K562 (cell line): ENCODE data around the gene ARHGEF17. TPM values are rescaled to one million over a fixed set of nuclear protein-coding genes. Genes with fewer than 3 reads are reported as not detected.

Source experiments
- ATAC-seq: fragments of 200-7000 bp; cut with Tn5 transposase; 3 replicates; pipeline ENCODE4 v1.9.1; 2020; ENCODE audit warnings: moderate library complexity
- BruUV-seq: library from RNA; stranded (reverse); fragments of 400-500 nt; replicated peaks from 2 replicates; lab custom pipeline; 2021; lab: Mats Ljungman, UMichigan
- CTCF ChIA-PET: fragments of 300-600 bp; formaldehyde crosslinking; extraction: SDS; loops from one replicate; lab custom pipeline; 2021; ENCODE audit warnings: low intra/inter-chr PET ratio; lab: Yijun Ruan, JAX
- POLR2A ChIA-PET: fragments of 300-600, 350-650 bp; sonication (Branson Sonifier 250); formaldehyde crosslinking; extraction: SDS; loops from one replicate; lab custom pipeline; 2021; ENCODE audit warnings: antibody characterized with exemption, inconsistent platforms; lab: Yijun Ruan, JAX
- DNase-seq, 4 experiments: peaks; one replicate each; pipeline versions ENCODE4 v3.0.0 to v3.0.0-alpha.2; 2011 to 2018; ENCODE audit warnings: low spot score in 3 of 4, mixed read lengths in 3 of 4; ENCODE audit errors: extremely low read depth in 1 of 4
- FAIRE-seq: peaks from 2 replicates; lab custom pipeline; 2011; peaks lifted over from hg19 to GRCh38; lab: Jason Lieb, UNC
- H2AFZ ChIP-seq: 2 replicates; pipeline ENCODE4 v1.6.0; 2011; ENCODE audit warnings: low read depth, low read length, control low read depth, inconsistent platforms
- H3K27ac ChIP-seq: fragments of 200-600 bp; 3 replicates; pipeline ENCODE4 v1.8.0; 2011; ENCODE audit warnings: low read depth, mild to moderate bottlenecking, control low read depth, inconsistent platforms, low read length, moderate library complexity, mixed read lengths; ENCODE audit errors: extremely low read depth
- H3K27me3 ChIP-seq, 2 experiments: fragments of 300-600 bp in 1 of 2; 2 replicates in 1 of 2; 3 replicates in 1 of 2; pipeline versions ENCODE4 v1.6.0 to v1.8.0; 2011; ENCODE audit warnings: inconsistent platforms in 2 of 2, low read length in 2 of 2, mild to moderate bottlenecking in 1 of 2, mixed read lengths in 1 of 2, moderate library complexity in 1 of 2; ENCODE audit not compliant: control insufficient read depth in 2 of 2, insufficient read depth in 2 of 2
- H3K36me3 ChIP-seq: fragments of 300-600 bp; 3 replicates; pipeline ENCODE4 v1.8.0; 2011; ENCODE audit warnings: mild to moderate bottlenecking, low read length, inconsistent platforms; ENCODE audit not compliant: control insufficient read depth, insufficient read depth
- H3K4me1 ChIP-seq, 2 experiments: fragments of 200-600 bp in 1 of 2; replicated peaks in 1 of 2; 2 replicates in 1 of 2; 3 replicates in 1 of 2; pipeline versions ENCODE4 v1.5.1 to v1.8.0; 2011; ENCODE audit warnings: inconsistent platforms in 2 of 2, low read length in 2 of 2, mild to moderate bottlenecking in 1 of 2, mixed read lengths in 1 of 2, moderate library complexity in 1 of 2; ENCODE audit not compliant: control insufficient read depth in 2 of 2, insufficient read depth in 2 of 2
- H3K4me2 ChIP-seq: 2 replicates; pipeline ENCODE4 v1.6.1; 2011; ENCODE audit warnings: low read length, control low read depth, inconsistent platforms, mixed read lengths; ENCODE audit not compliant: insufficient read depth
- H3K4me3 ChIP-seq: fragments of 200-600 bp; sonication (generic), shearing (Covaris generic); 2 replicates; pipeline ENCODE4 v1.5.1; 2016; ENCODE audit warnings: control low read depth, inconsistent platforms
- H3K79me2 ChIP-seq: fragments of 200-600 bp; 3 replicates; pipeline ENCODE4 v1.8.0; 2011; ENCODE audit warnings: low read length, inconsistent platforms; ENCODE audit not compliant: control insufficient read depth, insufficient read depth
- H3K9ac ChIP-seq, 2 experiments: 2 replicates each; pipeline versions ENCODE4 v1.6.0 to v1.6.1; 2011; ENCODE audit warnings: low read depth in 2 of 2, low read length in 2 of 2, control low read depth in 1 of 2, inconsistent platforms in 1 of 2, mild to moderate bottlenecking in 1 of 2, mixed read lengths in 1 of 2; ENCODE audit not compliant: insufficient read depth in 1 of 2
- H3K9me1 ChIP-seq: one replicate; pipeline ENCODE4 v1.6.0; 2011; ENCODE audit warnings: inconsistent platforms, mild to moderate bottlenecking, low read length, moderate library complexity; ENCODE audit not compliant: control insufficient read depth, insufficient read depth
- H3K9me3 ChIP-seq: replicated peaks from 2 replicates; pipeline ENCODE4 v1.5.1; 2011; ENCODE audit warnings: low read depth, low read length, inconsistent platforms; ENCODE audit not compliant: control insufficient read depth, insufficient read depth
- H4K20me1 ChIP-seq: replicated peaks from 2 replicates; pipeline ENCODE4 v1.6.1; 2011; ENCODE audit warnings: low read length, inconsistent platforms, mixed read lengths; ENCODE audit not compliant: control insufficient read depth, insufficient read depth
- CEBPB ChIP-seq: fragments of 450-650 bp; IDR thresholded peaks from 2 replicates; pipeline ENCODE4 v1.6.1; 2016; ENCODE audit warnings: missing genetic modification characterization, missing compliant biosample characterization
- CHD2 ChIP-seq: IDR thresholded peaks from 2 replicates; pipeline ENCODE4 v1.6.1; 2011; ENCODE audit warnings: low read depth, low read length
- ELF4 ChIP-seq: fragments of 450-650 bp; formaldehyde crosslinking; IDR thresholded peaks from 2 replicates; pipeline ENCODE4 v1.4.0; 2022; ENCODE audit warnings: missing genetic modification characterization
- HDAC3 ChIP-seq: fragments of 450-650 bp; IDR thresholded peaks from 2 replicates; pipeline ENCODE4 v1.6.1; 2018; ENCODE audit warnings: borderline replicate concordance, mild to moderate bottlenecking, moderate library complexity; ENCODE audit not compliant: partially characterized antibody
- JUN ChIP-seq, 2 experiments: sonication (generic) in 1 of 2; formaldehyde crosslinking in 1 of 2; IDR thresholded peaks; 2 replicates each; pipeline versions ENCODE4 v1.6.1 to v1.8.0; 2012 to 2022; ENCODE audit warnings: borderline replicate concordance in 2 of 2, mild to moderate bottlenecking in 2 of 2, improper control_type of control experiment in 1 of 2, low read depth in 1 of 2, low read length in 1 of 2, missing genetic modification reagents in 1 of 2
- NFIX ChIP-seq: fragments of 250-450 bp; sonication (Bioruptor Pico); IDR thresholded peaks from 2 replicates; pipeline ENCODE4 v1.4.0; 2020; ENCODE audit warnings: low read depth, mild to moderate bottlenecking, moderate library complexity
- POLR2AphosphoS2 ChIP-seq: IDR thresholded peaks from 2 replicates; pipeline ENCODE4 v1.6.1; 2012; ENCODE audit warnings: low read length, improper control_type of control experiment
- TAF1 ChIP-seq: IDR thresholded peaks from 2 replicates; pipeline ENCODE4 v1.6.1; 2011; ENCODE audit warnings: mild to moderate bottlenecking, low read length, moderate library complexity; ENCODE audit not compliant: insufficient read depth, control insufficient read depth, severe bottlenecking; ENCODE audit errors: extremely low read depth
- TFAM ChIP-seq: fragments of 250-450 bp; sonication (Bioruptor Pico); conservative IDR thresholded peaks from 2 replicates; pipeline ENCODE4 v1.5.0; 2021; ENCODE audit warnings: mild to moderate bottlenecking, moderate library complexity
- ZC3H4 ChIP-seq: sonication (generic); formaldehyde crosslinking; IDR thresholded peaks from 2 replicates; pipeline ENCODE4 v1.9.0; 2021; ENCODE audit warnings: missing genetic modification reagents, borderline replicate concordance
- ZNF165 ChIP-seq: fragments of 250-450 bp; sonication (Bioruptor Pico); IDR thresholded peaks from 2 replicates; pipeline ENCODE4 v1.4.0; 2020; ENCODE audit warnings: borderline replicate concordance
- ZNF436 ChIP-seq: fragments of 250-450, 450-650 bp; sonication (Bioruptor Pico); formaldehyde crosslinking; IDR thresholded peaks from 2 replicates; pipeline ENCODE4 v1.7.0; 2020; ENCODE audit warnings: mild to moderate bottlenecking
- WGBS: fragments of 100-300 bp; shearing (Covaris generic); methylation state at CpG from one replicate; pipeline ENCODE4 v1.1.6; 2016; ENCODE audit warnings: low coverage, mixed read lengths; ENCODE audit not compliant: insufficient coverage; ENCODE audit errors: missing lambda C conversion rate; 5-methylcytosine and 5-hydroxymethylcytosine counted together
- in situ Hi-C: fragments of 300-500 bp; cut with MboI; formaldehyde crosslinking; loops from 4 replicates; pipeline ENCODE4 v1.15.0; 2018; ENCODE audit warnings: inconsistent platforms, mixed read lengths
- intact Hi-C: fragments of 100-400 bp; cut with micrococcal nuclease; formaldehyde crosslinking; loops from 2 replicates; pipeline ENCODE4 v1.14.2; 2022
- polyA plus RNA-seq, 8 experiments: library from polyadenylated mRNA; depleted of rRNA in 4 of 8; stranded (reverse) in 5 of 8; unstranded in 3 of 8; fragments of >200 nt; fragmentation: Nextera tagmentation in 2 of 8; fragmentation: Illumina TruSeq in 1 of 8; extraction: Ambion mirVana in 2 of 8; extraction: Trizol in 1 of 8; gene quantifications; 2 replicates each; pipeline versions ENCODE4 v1.2.1 to v1.2.3, GENCODE V29; 2011 to 2014; ENCODE audit warnings: inconsistent platforms in 1 of 8, missing spikeins in 1 of 8
- total RNA-seq, 7 experiments: library from RNA; depleted of rRNA in 6 of 7; stranded (reverse); fragments of >200 nt in 6 of 7; fragmentation: Illumina TruSeq in 2 of 7; extraction: Trizol in 2 of 7; gene quantifications; 2 replicates each; pipeline versions ENCODE4 v1.2.1 to v1.2.3, GENCODE V29; 2011 to 2021; ENCODE audit warnings: low replicate concordance in 1 of 7
- TF ChIP-seq, protein P1 (sequence below): fragments of 150-350 bp; IDR thresholded peaks from 2 replicates; pipeline ENCODE4 v1.6.1; 2014; ENCODE audit warnings: low read depth, mild to moderate bottlenecking, low read length, borderline replicate concordance
- TF ChIP-seq, protein P2 (sequence below): fragments of 250-450 bp; sonication (Bioruptor Pico); IDR thresholded peaks from 2 replicates; pipeline ENCODE4 v1.8.0; 2021; ENCODE audit warnings: borderline replicate concordance, mild to moderate bottlenecking, moderate library complexity; ENCODE audit not compliant: poor library complexity, severe bottlenecking
- TF ChIP-seq, protein P3 (sequence below): fragments of 450-650 bp; formaldehyde crosslinking; IDR thresholded peaks from 2 replicates; pipeline ENCODE4 v1.4.0; 2020; ENCODE audit warnings: mild to moderate bottlenecking
- TF ChIP-seq, protein P4 (sequence below): sonication (generic); formaldehyde crosslinking; IDR thresholded peaks from 2 replicates; pipeline ENCODE4 v1.8.0; 2023; ENCODE audit warnings: mild to moderate bottlenecking, missing genetic modification reagents

ARHGEF17 gene
- total and polyA plus RNA-seq, 9 of the 15 experiments (the other 6 are each of a cell fraction or from before 2014, with no cell fraction given) = 0.04 to 0.68 (median 0.10) TPM; not detected in 2

DNA sequence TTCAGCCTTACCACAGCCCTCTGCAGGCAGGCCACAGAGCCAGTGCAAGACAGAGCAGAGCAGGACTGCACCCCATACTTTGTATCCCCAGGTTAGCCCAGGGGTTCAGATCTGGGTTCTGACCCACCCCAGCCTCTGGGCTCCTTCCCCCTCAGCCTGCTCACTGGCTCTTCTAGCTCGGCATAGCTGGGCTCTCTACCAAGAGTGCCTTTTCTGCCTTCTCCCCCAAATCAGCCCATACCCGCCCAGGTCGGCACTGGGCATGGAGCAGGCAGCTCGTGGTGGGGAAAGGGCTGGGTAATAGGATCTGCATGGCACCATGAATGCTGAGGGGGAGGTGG lies 76.4 kb downstream of the ARHGEF17 start:
- H3K4me1 ChIP-seq = peaks cover 43 to 96% of the 10 kb centered on the region in 2 experiments
- no peaks in the 10 kb centered on the region for H3K27me3 ChIP-seq
- 95% methylated on average over 3 of the region's 4 CpGs for WGBS
- H3K27ac ChIP-seq = peak overlapping the region; percentile 35; the same call in 1 of the 3 replicates
- in situ Hi-C loops (no loop called here), intact Hi-C loops (no loop called here)
- FAIRE-seq (no peak), DNase-seq (no peak), ATAC-seq (no peak)
- CTCF ChIA-PET = no interaction called here
- H3K9me1 ChIP-seq = peaks cover 27% of the 10 kb centered on the region
- peaks cover 88% of the 10 kb centered on the region for H3K79me2 ChIP-seq
- H2AFZ ChIP-seq = no peak overlapping the region
- no peak overlapping the region for H3K4me2 ChIP-seq
- no peaks in the 10 kb centered on the region for H3K9me3 ChIP-seq
- peak overlapping the region; percentile 32 to 80; a peak in 3 of 4 replicates for H3K9ac ChIP-seq
- POLR2A ChIA-PET = interaction anchor here (0.5 to 1.7 kb wide), 6 partner anchors 8 to 1086 kb away, joined by 3 to 8 read pairs (median 4); partner anchors contain the start of gene RELT
- no TSS peak for BruUV-seq
- H3K4me3 ChIP-seq = no peak overlapping the region
- H4K20me1 ChIP-seq = peaks cover 56% of the 10 kb centered on the region
- peaks cover 36% of the 10 kb centered on the region; the same call in 2 of the 3 replicates for H3K36me3 ChIP-seq
- TF ChIP-seq, protein P1, sequence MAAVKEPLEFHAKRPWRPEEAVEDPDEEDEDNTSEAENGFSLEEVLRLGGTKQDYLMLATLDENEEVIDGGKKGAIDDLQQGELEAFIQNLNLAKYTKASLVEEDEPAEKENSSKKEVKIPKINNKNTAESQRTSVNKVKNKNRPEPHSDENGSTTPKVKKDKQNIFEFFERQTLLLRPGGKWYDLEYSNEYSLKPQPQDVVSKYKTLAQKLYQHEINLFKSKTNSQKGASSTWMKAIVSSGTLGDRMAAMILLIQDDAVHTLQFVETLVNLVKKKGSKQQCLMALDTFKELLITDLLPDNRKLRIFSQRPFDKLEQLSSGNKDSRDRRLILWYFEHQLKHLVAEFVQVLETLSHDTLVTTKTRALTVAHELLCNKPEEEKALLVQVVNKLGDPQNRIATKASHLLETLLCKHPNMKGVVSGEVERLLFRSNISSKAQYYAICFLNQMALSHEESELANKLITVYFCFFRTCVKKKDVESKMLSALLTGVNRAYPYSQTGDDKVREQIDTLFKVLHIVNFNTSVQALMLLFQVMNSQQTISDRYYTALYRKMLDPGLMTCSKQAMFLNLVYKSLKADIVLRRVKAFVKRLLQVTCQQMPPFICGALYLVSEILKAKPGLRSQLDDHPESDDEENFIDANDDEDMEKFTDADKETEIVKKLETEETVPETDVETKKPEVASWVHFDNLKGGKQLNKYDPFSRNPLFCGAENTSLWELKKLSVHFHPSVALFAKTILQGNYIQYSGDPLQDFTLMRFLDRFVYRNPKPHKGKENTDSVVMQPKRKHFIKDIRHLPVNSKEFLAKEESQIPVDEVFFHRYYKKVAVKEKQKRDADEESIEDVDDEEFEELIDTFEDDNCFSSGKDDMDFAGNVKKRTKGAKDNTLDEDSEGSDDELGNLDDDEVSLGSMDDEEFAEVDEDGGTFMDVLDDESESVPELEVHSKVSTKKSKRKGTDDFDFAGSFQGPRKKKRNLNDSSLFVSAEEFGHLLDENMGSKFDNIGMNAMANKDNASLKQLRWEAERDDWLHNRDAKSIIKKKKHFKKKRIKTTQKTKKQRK = no peak
- TF ChIP-seq NFIX (CRISPR knock-in tag) (no peak), JUN (IDR thresholded peaks at IDR 0.05; ENCODE audit: borderline replicate concordance, low read depth, low read length) (no peak), JUN (CRISPR knock-in tag; IDR thresholded peaks at IDR 0.05; ENCODE audit: borderline replicate concordance) (no peak), TFAM (CRISPR knock-in tag) (no peak), ZNF436 (CRISPR knock-in tag) (no peak), CEBPB (no peak), ELF4 (CRISPR knock-in tag) (no peak), ZC3H4 (CRISPR knock-in tag) (no peak), POLR2AphosphoS2 (no peak), ZNF165 (CRISPR knock-in tag) (no peak), TAF1 (no peak), CHD2 (no peak), HDAC3 (no peak)
- TF ChIP-seq, protein P2, sequence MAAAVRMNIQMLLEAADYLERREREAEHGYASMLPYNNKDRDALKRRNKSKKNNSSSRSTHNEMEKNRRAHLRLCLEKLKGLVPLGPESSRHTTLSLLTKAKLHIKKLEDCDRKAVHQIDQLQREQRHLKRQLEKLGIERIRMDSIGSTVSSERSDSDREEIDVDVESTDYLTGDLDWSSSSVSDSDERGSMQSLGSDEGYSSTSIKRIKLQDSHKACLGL = no peak
- TF ChIP-seq, protein P3, sequence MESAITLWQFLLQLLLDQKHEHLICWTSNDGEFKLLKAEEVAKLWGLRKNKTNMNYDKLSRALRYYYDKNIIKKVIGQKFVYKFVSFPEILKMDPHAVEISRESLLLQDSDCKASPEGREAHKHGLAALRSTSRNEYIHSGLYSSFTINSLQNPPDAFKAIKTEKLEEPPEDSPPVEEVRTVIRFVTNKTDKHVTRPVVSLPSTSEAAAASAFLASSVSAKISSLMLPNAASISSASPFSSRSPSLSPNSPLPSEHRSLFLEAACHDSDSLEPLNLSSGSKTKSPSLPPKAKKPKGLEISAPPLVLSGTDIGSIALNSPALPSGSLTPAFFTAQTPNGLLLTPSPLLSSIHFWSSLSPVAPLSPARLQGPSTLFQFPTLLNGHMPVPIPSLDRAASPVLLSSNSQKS = no peak
- TF ChIP-seq, protein P4, sequence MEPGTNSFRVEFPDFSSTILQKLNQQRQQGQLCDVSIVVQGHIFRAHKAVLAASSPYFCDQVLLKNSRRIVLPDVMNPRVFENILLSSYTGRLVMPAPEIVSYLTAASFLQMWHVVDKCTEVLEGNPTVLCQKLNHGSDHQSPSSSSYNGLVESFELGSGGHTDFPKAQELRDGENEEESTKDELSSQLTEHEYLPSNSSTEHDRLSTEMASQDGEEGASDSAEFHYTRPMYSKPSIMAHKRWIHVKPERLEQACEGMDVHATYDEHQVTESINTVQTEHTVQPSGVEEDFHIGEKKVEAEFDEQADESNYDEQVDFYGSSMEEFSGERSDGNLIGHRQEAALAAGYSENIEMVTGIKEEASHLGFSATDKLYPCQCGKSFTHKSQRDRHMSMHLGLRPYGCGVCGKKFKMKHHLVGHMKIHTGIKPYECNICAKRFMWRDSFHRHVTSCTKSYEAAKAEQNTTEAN (CRISPR knock-in tag) = no peak
